Peyer's patch (tissue), 4 donors: ENCODE results near the gene ADD2.

ENCODE experiments used
- CTCF ChIP-seq, 6 experiments: fragments of 450-650 bp in 4 of 6; fragments of 200-600 bp in 2 of 6; sonication (generic) in 1 of 6; IDR thresholded peaks; one replicate each; pipeline ENCODE4 v1.5.1; 2017 to 2019; ENCODE audit warnings: antibody characterized with exemption in 6 of 6, mild to moderate bottlenecking in 3 of 6, moderate library complexity in 1 of 6
- POLR2A ChIP-seq, 2 donors: fragments of 450-650 bp; IDR thresholded peaks; one replicate each; pipeline ENCODE4 v1.5.1; 2017; ENCODE audit warnings: antibody characterized with exemption in 2 of 2, mild to moderate bottlenecking in 2 of 2, moderate library complexity in 2 of 2

GRCh38 chr2:70796262-70796661, 28.3 kb upstream of the ADD2 start:
- TF ChIP-seq CTCF (IDR thresholded peaks at IDR 0.05) = no peak
- no peak for TF ChIP-seq POLR2A (IDR thresholded peaks at IDR 0.05)
